Thoracic aorta (tissue), 2 donors: ENCODE measurements around the gene EIF4G3. TPM values are rescaled to one million over a fixed set of nuclear protein-coding genes. Genes with fewer than 3 reads are reported as not detected.

ENCODE experiments used
- ATAC-seq: fragments of 150-250 bp; one replicate; pipeline ENCODE4 v1.8.0; 2017; ENCODE audit warnings: low read depth; ENCODE audit not compliant: insufficient number of reproducible peaks, low FRiP score
- DNase-seq: peaks from one replicate; pipeline ENCODE4 v3.0.0-alpha.2; 2020; ENCODE audit warnings: low spot score
- H3K27ac ChIP-seq, 2 donors: fragments of 200-600 bp; sonication (generic); 1 replicate in 1 of 2; 2 replicates in 1 of 2; pipeline ENCODE4 v1.5.1; 2016; ENCODE audit warnings: mild to moderate bottlenecking in 2 of 2, moderate library complexity in 2 of 2
- H3K27me3 ChIP-seq: fragments of 200-600 bp; sonication (generic); replicated peaks from 2 replicates; pipeline ENCODE4 v1.6.0; 2016; ENCODE audit warnings: mild to moderate bottlenecking; ENCODE audit not compliant: insufficient read depth
- H3K36me3 ChIP-seq: fragments of 200-600 bp; sonication (generic); one replicate; pipeline ENCODE4 v1.5.1; 2016
- H3K4me1 ChIP-seq, 2 donors: fragments of 200-600 bp; sonication (generic); 1 replicate in 1 of 2; 2 replicates in 1 of 2; pipeline versions ENCODE4 v1.5.1 to v1.6.0; 2016; ENCODE audit warnings: low read depth in 2 of 2, mild to moderate bottlenecking in 1 of 2; ENCODE audit not compliant: control insufficient read depth in 1 of 2
- H3K4me3 ChIP-seq: fragments of 200-600 bp; sonication (generic); 2 replicates; pipeline ENCODE4 v1.5.1; 2016; ENCODE audit warnings: mild to moderate bottlenecking
- H3K9me3 ChIP-seq: fragments of 200-600 bp; sonication (generic); 2 replicates; pipeline ENCODE4 v1.5.1; 2016
- CTCF ChIP-seq: fragments of 200-600 bp; sonication (generic); IDR thresholded peaks from one replicate; pipeline ENCODE4 v1.5.1; 2019; ENCODE audit warnings: antibody characterized with exemption
- total RNA-seq, 2 donors: library from RNA; depleted of rRNA; stranded (reverse); fragments of >200 nt; gene quantifications; one replicate each; pipeline versions ENCODE4 v1.1.0 to v1.2.3, GENCODE V29; 2016

The EIF4G3 gene
- total RNA-seq, 2 donors from 2014 or later = 43.1 to 54.0 TPM

- no peak overlapping the region for H3K27ac ChIP-seq
- H3K4me1 ChIP-seq = no peaks in the 10 kb centered on the region
- no peaks in the 10 kb centered on the region for H3K9me3 ChIP-seq
- no peak for ATAC-seq
- H3K36me3 ChIP-seq = peaks cover 8% of the 10 kb centered on the region
- TF ChIP-seq CTCF = no peak
- no peak overlapping the region for H3K4me3 ChIP-seq
- no peaks in the 10 kb centered on the region for H3K27me3 ChIP-seq
- DNase-seq = no peak
These were observed 276.6 kb downstream of the EIF4G3 start for GRCh38 chr1:20900056-20900455.

GRCh38 chr1:20899154-20899972, 277.3 kb downstream of the EIF4G3 start:
- no peak overlapping the region for H3K27ac ChIP-seq
- ATAC-seq (no peak), DNase-seq (no peak)
- H3K4me1 ChIP-seq = no peaks in the 10 kb centered on the region
- TF ChIP-seq CTCF = no peak
- no peaks in the 10 kb centered on the region for H3K27me3 ChIP-seq
- peaks cover 8% of the 10 kb centered on the region for H3K36me3 ChIP-seq
- no peaks in the 10 kb centered on the region for H3K9me3 ChIP-seq
- H3K4me3 ChIP-seq = no peak overlapping the region

GRCh38 chr1:20896826-20897225, 279.9 kb downstream of the EIF4G3 start:
- no peak for ATAC-seq
- Histone ChIP-seq H3K9me3 (no peaks in the 10 kb centered on the region), H3K27me3 (no peaks in the 10 kb centered on the region), H3K4me1 (no peaks in the 10 kb centered on the region), H3K27ac (no peak overlapping the region), H3K36me3 (peaks cover 25% of the 10 kb centered on the region), H3K4me3 (no peak overlapping the region)
- no peak for DNase-seq
- no peak for TF ChIP-seq CTCF

GRCh38 chr1:20893931-20894330, 282.8 kb downstream of the EIF4G3 start:
- Histone ChIP-seq H3K4me3 (no peak overlapping the region), H3K27me3 (no peaks in the 10 kb centered on the region), H3K36me3 (peaks cover 21% of the 10 kb centered on the region), H3K4me1 (no peaks in the 10 kb centered on the region), H3K9me3 (no peaks in the 10 kb centered on the region), H3K27ac (no peak overlapping the region)
- ATAC-seq (no peak), DNase-seq (no peak)
- no peak for TF ChIP-seq CTCF

- peaks cover 21% of the 10 kb centered on the region for H3K36me3 ChIP-seq
- no peaks in the 10 kb centered on the region for H3K9me3 ChIP-seq
- no peak for ATAC-seq
- no peak overlapping the region for H3K27ac ChIP-seq
- H3K27me3 ChIP-seq = no peaks in the 10 kb centered on the region
- no peak for DNase-seq
- H3K4me1 ChIP-seq = no peaks in the 10 kb centered on the region
- H3K4me3 ChIP-seq = no peak overlapping the region
- no peak for TF ChIP-seq CTCF
These were observed 285.6 kb downstream of the EIF4G3 start for GRCh38 chr1:20891091-20891490.
